Activated CD4-positive, alpha-beta T cell treated with anti-CD3 and anti-CD28 coated beads for 36 hours (primary cell): ENCODE results near the gene INVS. TPM values are rescaled to one million over a fixed set of nuclear protein-coding genes. Genes with fewer than 3 reads are reported as not detected.
A peak's percentile ranks its signal among the peaks of the same experiment; 100 is the strongest.

ENCODE experiments used
- ATAC-seq: fragments of 200-7000 bp; cut with Tn5 transposase; one replicate; pipeline ENCODE4 v1.10.0; 2021; ENCODE audit warnings: mild to moderate bottlenecking, moderate library complexity
- CTCF ChIA-PET: fragments of 350-600 bp; sonication (Branson Sonifier 250); formaldehyde crosslinking; loops from one replicate; lab custom pipeline; 2021; ENCODE audit warnings: antibody characterized with exemption; lab: Charles Lee
- POLR2A ChIA-PET: fragments of 350-600 bp; sonication (Branson Sonifier 250); formaldehyde crosslinking; loops from one replicate; lab custom pipeline; 2021; ENCODE audit warnings: antibody characterized with exemption, inconsistent platforms; lab: Charles Lee
- DNase-seq: peaks from one replicate; pipeline ENCODE4 v3.0.0-alpha.2; 2020
- H3K27ac Mint-ChIP-seq: one replicate; pipeline ENCODE4 v1.8.0; 2021; ENCODE audit warnings: mixed read lengths
- H3K27me3 Mint-ChIP-seq: one replicate; pipeline ENCODE4 v1.8.0; 2021; ENCODE audit warnings: mixed read lengths
- H3K36me3 Mint-ChIP-seq: one replicate; pipeline ENCODE4 v1.8.0; 2021; ENCODE audit warnings: low read depth, mixed read lengths
- H3K4me1 Mint-ChIP-seq: one replicate; pipeline ENCODE4 v1.8.0; 2021; ENCODE audit warnings: mixed read lengths
- H3K4me3 Mint-ChIP-seq: one replicate; pipeline ENCODE4 v1.8.0; 2021; ENCODE audit warnings: mild to moderate bottlenecking, moderate library complexity, mixed read lengths
- H3K9me3 Mint-ChIP-seq: one replicate; pipeline ENCODE4 v1.8.0; 2021; ENCODE audit warnings: low read depth, mixed read lengths
- intact Hi-C, 2 experiments: fragments of 100-400 bp; cut with DNase I in 1 of 2; cut with micrococcal nuclease in 1 of 2; formaldehyde crosslinking; loops; one replicate each; pipeline versions ENCODE4 v1.14.2 to v1.15.1; 2022 to 2024; cut with DNase I, micrococcal nuclease
- total RNA-seq, 2 experiments: library from RNA; stranded (reverse); gene quantifications; one replicate each; pipeline ENCODE4 v1.2.3, GENCODE V29; 2021

The INVS gene
- total RNA-seq, 2 experiments from 2014 or later = 14.1 to 19.3 TPM

- H3K9me3 Mint-ChIP-seq = peaks cover 4% of the 10 kb centered on the region
- intact Hi-C loops = no loop called here
- no peak for DNase-seq
- ATAC-seq = no peak
- no peaks in the 10 kb centered on the region for H3K4me1 Mint-ChIP-seq
- ChIA-PET POLR2A (no interaction called here), CTCF (no interaction called here)
- H3K27me3 Mint-ChIP-seq = no peaks in the 10 kb centered on the region
- no peak overlapping the region for H3K27ac Mint-ChIP-seq
- H3K36me3 Mint-ChIP-seq = peaks cover 27% of the 10 kb centered on the region
- H3K4me3 Mint-ChIP-seq = no peak overlapping the region
Observed at GRCh38 chr9:100196828-100197227, 97.8 kb downstream of the INVS start.

- Mint-ChIP-seq H3K27ac (no peak overlapping the region), H3K27me3 (no peaks in the 10 kb centered on the region), H3K4me3 (no peak overlapping the region), H3K9me3 (peaks cover 2% of the 10 kb centered on the region), H3K4me1 (no peaks in the 10 kb centered on the region), H3K36me3 (peaks cover 21% of the 10 kb centered on the region)
- ATAC-seq = no peak
- intact Hi-C loops = no loop called here
- CTCF ChIA-PET = no interaction called here
- POLR2A ChIA-PET = no interaction called here
- no peak for DNase-seq
Observed at GRCh38 chr9:100197553-100197952, 98.5 kb downstream of the INVS start.

- H3K27me3 Mint-ChIP-seq = no peaks in the 10 kb centered on the region
- no peaks in the 10 kb centered on the region for H3K4me1 Mint-ChIP-seq
- CTCF ChIA-PET = no interaction called here
- ATAC-seq (no peak), DNase-seq (no peak)
- peaks cover 4% of the 10 kb centered on the region for H3K36me3 Mint-ChIP-seq
- intact Hi-C loops = no loop called here
- H3K27ac Mint-ChIP-seq = no peak overlapping the region
- POLR2A ChIA-PET = no interaction called here
- H3K9me3 Mint-ChIP-seq = peaks cover 2% of the 10 kb centered on the region
- H3K4me3 Mint-ChIP-seq = no peak overlapping the region
Observed at GRCh38 chr9:100202806-100203205, 103.8 kb downstream of the INVS start.

GRCh38 chr9:100204796-100205195 lies 105.8 kb downstream of the INVS start:
- intact Hi-C loops = no loop called here
- no peak overlapping the region for H3K27ac Mint-ChIP-seq
- peaks cover 1% of the 10 kb centered on the region for H3K4me1 Mint-ChIP-seq
- POLR2A ChIA-PET = no interaction called here
- ATAC-seq (no peak), DNase-seq (no peak)
- H3K4me3 Mint-ChIP-seq = no peak overlapping the region
- peaks cover 4% of the 10 kb centered on the region for H3K36me3 Mint-ChIP-seq
- CTCF ChIA-PET = no interaction called here
- H3K27me3 Mint-ChIP-seq = no peaks in the 10 kb centered on the region
- H3K9me3 Mint-ChIP-seq = peaks cover 2% of the 10 kb centered on the region

GRCh38 chr9:100206899-100207298 lies 107.9 kb downstream of the INVS start:
- H3K27me3 Mint-ChIP-seq = no peaks in the 10 kb centered on the region
- H3K36me3 Mint-ChIP-seq = peaks cover 3% of the 10 kb centered on the region
- H3K27ac Mint-ChIP-seq = no peak overlapping the region
- ChIA-PET CTCF (no interaction called here), POLR2A (no interaction called here)
- no peak for ATAC-seq
- intact Hi-C loops = no loop called here
- no peak overlapping the region for H3K4me3 Mint-ChIP-seq
- no peak for DNase-seq
- H3K9me3 Mint-ChIP-seq = no peaks in the 10 kb centered on the region
- H3K4me1 Mint-ChIP-seq = peaks cover 5% of the 10 kb centered on the region

- DNase-seq (no peak), ATAC-seq (no peak)
- H3K4me3 Mint-ChIP-seq = no peak overlapping the region
- peaks cover 3% of the 10 kb centered on the region for H3K36me3 Mint-ChIP-seq
- H3K27ac Mint-ChIP-seq = no peak overlapping the region
- intact Hi-C loops = no loop called here
- H3K27me3 Mint-ChIP-seq = no peaks in the 10 kb centered on the region
- peaks cover 5% of the 10 kb centered on the region for H3K4me1 Mint-ChIP-seq
- POLR2A ChIA-PET = interaction anchor here (0.6 kb wide), 1 partner anchor 296 kb away, joined by 8 read pairs; no protein-coding TSS in a partner anchor
- CTCF ChIA-PET = interaction anchor here (0.7 kb wide), 1 partner anchor 278 kb away, joined by 3 read pairs; no protein-coding TSS in a partner anchor
- no peaks in the 10 kb centered on the region for H3K9me3 Mint-ChIP-seq
Observed at GRCh38 chr9:100208673-100209072, 109.6 kb downstream of the INVS start.

GRCh38 chr9:100211476-100211875 lies 112.4 kb downstream of the INVS start:
- Mint-ChIP-seq H3K36me3 (peaks cover 3% of the 10 kb centered on the region), H3K9me3 (no peaks in the 10 kb centered on the region), H3K27ac (no peak overlapping the region), H3K4me1 (peaks cover 5% of the 10 kb centered on the region), H3K4me3 (no peak overlapping the region), H3K27me3 (no peaks in the 10 kb centered on the region)
- ChIA-PET CTCF (interaction anchor here (0.7 kb wide), 1 partner anchor 47 kb away, joined by 3 read pairs; no protein-coding TSS in a partner anchor), POLR2A (no interaction called here)
- intact Hi-C loops = loop anchor here (10.0 kb wide), 2 partner anchors 127 to 1047 kb away; no protein-coding TSS in a partner anchor
- ATAC-seq = no peak
- no peak for DNase-seq

GRCh38 chr9:100213730-100214477 lies 114.9 kb downstream of the INVS start:
- DNase-seq (no peak), ATAC-seq (no peak)
- Mint-ChIP-seq H3K27ac (no peak overlapping the region), H3K27me3 (no peaks in the 10 kb centered on the region), H3K9me3 (no peaks in the 10 kb centered on the region), H3K4me1 (peaks cover 5% of the 10 kb centered on the region), H3K36me3 (peaks cover 3% of the 10 kb centered on the region), H3K4me3 (no peak overlapping the region)
- intact Hi-C loops = loop anchor here (10.0 kb wide), 2 partner anchors 129 to 1049 kb away; no protein-coding TSS in a partner anchor
- ChIA-PET POLR2A (no interaction called here), CTCF (interaction anchor here (1.1 kb wide), 1 partner anchor 154 kb away, joined by 3 read pairs; no protein-coding TSS in a partner anchor)

- intact Hi-C loops = loop anchor here (1.0 to 10.0 kb wide), 3 partner anchors 131 to 1051 kb away; no protein-coding TSS in a partner anchor
- H3K4me3 Mint-ChIP-seq = no peak overlapping the region
- H3K4me1 Mint-ChIP-seq = peaks cover 3% of the 10 kb centered on the region
- no peaks in the 10 kb centered on the region for H3K36me3 Mint-ChIP-seq
- no peak overlapping the region for H3K27ac Mint-ChIP-seq
- no peaks in the 10 kb centered on the region for H3K9me3 Mint-ChIP-seq
- ATAC-seq (no peak), DNase-seq (peak; percentile 71)
- POLR2A ChIA-PET = no interaction called here
- CTCF ChIA-PET = interaction anchor here (0.7 to 1.0 kb wide), 2 partner anchors 193 to 207 kb away, joined by 3 read pairs; no protein-coding TSS in a partner anchor
- no peaks in the 10 kb centered on the region for H3K27me3 Mint-ChIP-seq
Observed at GRCh38 chr9:100216178-100216787, 117.2 kb downstream of the INVS start.

- H3K27ac Mint-ChIP-seq = no peak overlapping the region
- no peak overlapping the region for H3K4me3 Mint-ChIP-seq
Observed at GRCh38 chr9:100217536-100217935, 118.5 kb downstream of the INVS start.

GRCh38 chr9:100219347-100219746 lies 120.3 kb downstream of the INVS start:
- ChIA-PET POLR2A (no interaction called here), CTCF (interaction anchor here (1.0 to 1.1 kb wide), 3 partner anchors 19 to 284 kb away, joined by 3 read pairs; no protein-coding TSS in a partner anchor)
- Mint-ChIP-seq H3K9me3 (no peaks in the 10 kb centered on the region), H3K36me3 (no peaks in the 10 kb centered on the region), H3K27ac (no peak overlapping the region), H3K4me1 (peaks cover 3% of the 10 kb centered on the region), H3K27me3 (no peaks in the 10 kb centered on the region), H3K4me3 (no peak overlapping the region)
- DNase-seq (no peak), ATAC-seq (peak; percentile 55)
- intact Hi-C loops = loop anchor here (10.0 kb wide), 2 partner anchors 135 to 1055 kb away; no protein-coding TSS in a partner anchor

More at GRCh38 chr9:100217536-100217935, 118.5 kb downstream of the INVS start:
- ChIA-PET CTCF (interaction anchor here (0.7 to 1.4 kb wide), 5 partner anchors 42 to 199 kb away, joined by 3 to 4 read pairs (median 3); no protein-coding TSS in a partner anchor), POLR2A (no interaction called here)
- no peaks in the 10 kb centered on the region for H3K9me3 Mint-ChIP-seq
- ATAC-seq (no peak), DNase-seq (no peak)
- H3K4me1 Mint-ChIP-seq = peaks cover 3% of the 10 kb centered on the region
- H3K27me3 Mint-ChIP-seq = no peaks in the 10 kb centered on the region
- no peaks in the 10 kb centered on the region for H3K36me3 Mint-ChIP-seq
- intact Hi-C loops = loop anchor here (10.0 kb wide), 2 partner anchors 133 to 1053 kb away; no protein-coding TSS in a partner anchor
